Measurements from ENCODE around the gene PSME4.
"Not testable (repeated sequence)": the region's sequence is repeated elsewhere in the genome, so short reads cannot be mapped to it uniquely, and the experiment has no call there.

PSME4 gene

DNA sequence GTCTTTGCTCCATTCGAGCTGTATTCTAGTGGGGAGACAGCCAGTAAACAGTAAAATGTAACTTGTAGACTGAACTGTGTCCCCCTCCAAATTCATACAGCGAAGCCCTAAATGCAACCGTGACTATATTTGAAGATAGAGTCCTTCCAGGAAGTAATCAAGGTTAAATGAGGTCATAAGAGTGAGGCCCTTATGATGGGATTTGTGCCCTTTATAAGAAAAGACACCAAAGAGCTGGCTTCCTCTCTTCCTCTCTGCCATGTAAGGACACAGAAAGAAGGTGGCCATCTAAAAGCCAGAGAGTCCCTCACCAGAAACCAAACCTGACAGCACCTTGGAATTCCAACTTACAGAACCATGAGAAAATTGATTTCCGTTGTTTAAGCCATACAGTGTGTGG is 142.5 kb downstream of the PSME4 start:
- DNase-seq (ENCODE audit: extremely low read depth, low read depth): no peak
- TF ChIP-seq, protein P1, sequence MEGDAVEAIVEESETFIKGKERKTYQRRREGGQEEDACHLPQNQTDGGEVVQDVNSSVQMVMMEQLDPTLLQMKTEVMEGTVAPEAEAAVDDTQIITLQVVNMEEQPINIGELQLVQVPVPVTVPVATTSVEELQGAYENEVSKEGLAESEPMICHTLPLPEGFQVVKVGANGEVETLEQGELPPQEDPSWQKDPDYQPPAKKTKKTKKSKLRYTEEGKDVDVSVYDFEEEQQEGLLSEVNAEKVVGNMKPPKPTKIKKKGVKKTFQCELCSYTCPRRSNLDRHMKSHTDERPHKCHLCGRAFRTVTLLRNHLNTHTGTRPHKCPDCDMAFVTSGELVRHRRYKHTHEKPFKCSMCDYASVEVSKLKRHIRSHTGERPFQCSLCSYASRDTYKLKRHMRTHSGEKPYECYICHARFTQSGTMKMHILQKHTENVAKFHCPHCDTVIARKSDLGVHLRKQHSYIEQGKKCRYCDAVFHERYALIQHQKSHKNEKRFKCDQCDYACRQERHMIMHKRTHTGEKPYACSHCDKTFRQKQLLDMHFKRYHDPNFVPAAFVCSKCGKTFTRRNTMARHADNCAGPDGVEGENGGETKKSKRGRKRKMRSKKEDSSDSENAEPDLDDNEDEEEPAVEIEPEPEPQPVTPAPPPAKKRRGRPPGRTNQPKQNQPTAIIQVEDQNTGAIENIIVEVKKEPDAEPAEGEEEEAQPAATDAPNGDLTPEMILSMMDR (IDR thresholded peaks at IDR 0.05; ENCODE audit: low read depth, low read length): no peak

GRCh38 chr2:53827398-53828175 is 143.2 kb downstream of the PSME4 start:
- TF ChIP-seq, protein P1 (IDR thresholded peaks at IDR 0.05; ENCODE audit: low read depth, low read length): no peak
- no peak for DNase-seq (ENCODE audit: extremely low read depth, low read depth)

DNA sequence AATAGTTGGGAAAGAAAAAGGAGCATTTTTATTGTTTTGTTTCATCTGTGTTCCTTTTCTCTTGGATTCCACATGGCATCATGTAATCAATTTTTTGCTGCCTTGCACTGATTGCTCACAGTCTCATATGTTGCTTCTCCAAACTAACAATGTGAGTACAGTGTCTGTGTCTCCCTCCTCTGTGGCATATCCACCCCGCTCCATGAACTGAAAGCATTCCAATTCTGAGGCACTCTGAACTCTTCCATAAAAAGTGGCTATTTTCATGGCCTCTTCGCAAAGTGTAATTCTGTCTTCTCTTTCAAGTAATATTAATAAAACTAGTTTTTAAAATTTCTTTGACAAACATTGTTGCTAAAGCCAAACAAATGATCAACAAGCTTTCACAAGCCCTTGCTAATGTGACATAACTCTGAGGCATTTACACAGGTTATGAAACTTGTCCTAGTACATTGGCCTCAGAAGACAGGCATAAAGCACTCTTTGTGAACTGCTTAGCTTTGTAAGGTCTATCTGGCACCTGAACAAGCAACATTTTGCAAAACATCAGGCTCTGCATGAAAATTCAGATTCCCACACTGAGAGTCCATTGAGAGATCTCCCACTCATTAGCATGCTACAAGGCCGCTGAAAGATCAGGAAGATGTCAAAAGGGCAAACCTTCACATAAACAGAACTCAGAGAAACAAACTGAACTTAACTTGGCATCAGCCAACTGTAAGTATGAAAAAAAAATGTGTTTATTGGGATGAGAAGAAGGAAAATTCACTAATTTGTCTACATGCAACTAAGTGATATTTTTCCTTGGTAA is 144.0 kb downstream of the PSME4 start:
- no peak for DNase-seq (ENCODE audit: extremely low read depth, low read depth)
- TF ChIP-seq, protein P1 (IDR thresholded peaks at IDR 0.05; ENCODE audit: low read depth, low read length): no peak

DNA sequence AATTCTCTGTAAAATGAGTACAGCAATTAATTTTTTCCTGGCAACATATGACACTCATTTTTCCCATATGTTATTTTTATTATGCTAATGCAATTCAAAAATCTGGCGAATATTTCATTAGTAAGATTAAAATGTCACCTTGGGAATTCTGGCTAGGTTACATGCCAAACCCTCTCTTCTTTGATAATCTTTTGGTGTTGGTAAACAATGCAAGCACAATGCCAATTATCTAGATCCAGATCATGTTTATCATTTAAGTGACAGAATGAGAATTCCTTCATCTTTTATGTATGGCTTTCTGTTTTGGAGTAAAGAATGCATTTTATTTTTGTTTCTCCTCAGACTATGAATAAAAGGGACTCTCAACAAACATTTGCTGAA is 144.8 kb downstream of the PSME4 start:
- no peak for DNase-seq (ENCODE audit: extremely low read depth, low read depth)
- TF ChIP-seq, protein P1 (IDR thresholded peaks at IDR 0.05; ENCODE audit: low read depth, low read length): no peak

GRCh38 chr2:53823639-53824038 is 147.2 kb downstream of the PSME4 start:
- not testable (repeated sequence) for DNase-seq (ENCODE audit: extremely low read depth, low read depth)

DNA sequence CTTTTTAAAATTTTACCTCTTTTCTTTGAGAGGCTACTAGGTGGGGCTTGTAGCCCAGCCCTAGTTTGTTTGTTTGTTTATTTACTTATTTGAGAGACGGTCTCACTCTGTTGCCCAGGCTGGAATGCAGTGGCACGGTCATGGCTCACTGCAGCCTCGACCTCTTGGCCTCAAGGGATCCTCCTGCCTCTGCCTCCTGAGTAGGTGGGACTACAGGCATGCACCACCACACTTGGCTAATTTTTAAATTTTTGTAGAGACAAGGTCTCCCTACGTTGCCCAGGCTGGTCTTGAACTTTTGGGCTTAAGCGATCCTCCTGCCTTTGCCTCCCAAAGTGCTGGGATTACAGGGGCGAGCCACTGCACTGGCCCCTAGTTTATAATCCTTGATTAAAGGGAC is 149.0 kb downstream of the PSME4 start:
- no peak for DNase-seq (ENCODE audit: extremely low read depth, low read depth)
- TF ChIP-seq, protein P1 (IDR thresholded peaks at IDR 0.05; ENCODE audit: low read depth, low read length): no peak

DNA sequence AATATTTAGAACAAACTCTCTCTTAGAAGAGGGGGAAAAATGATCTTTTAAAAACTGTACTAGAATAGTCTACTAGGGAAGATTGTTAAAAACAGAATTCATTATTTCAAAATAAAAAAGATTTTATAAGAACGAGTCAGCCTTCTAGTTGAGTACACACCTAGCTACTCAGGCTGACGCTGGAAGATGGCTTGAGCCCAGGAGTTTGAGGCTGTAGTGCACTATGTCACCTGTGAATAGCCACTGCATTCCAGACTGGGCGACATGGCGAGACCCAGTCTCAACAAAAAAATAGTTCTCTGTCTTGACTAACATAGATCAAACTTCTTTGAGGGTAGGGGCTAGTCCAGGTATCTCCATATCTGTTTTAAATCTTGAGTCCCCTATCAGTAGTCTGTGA is 150.1 kb downstream of the PSME4 start:
- TF ChIP-seq, protein P1 (IDR thresholded peaks at IDR 0.05; ENCODE audit: low read depth, low read length): no peak
- DNase-seq (ENCODE audit: extremely low read depth, low read depth): no peak

Measured in AG09319 (cell line).